ENCODE measurements around the gene TMOD4. TPM values are rescaled to one million over a fixed set of nuclear protein-coding genes. Genes with fewer than 3 reads are reported as not detected.
"Not testable (repeated sequence)": the region's sequence is repeated elsewhere in the genome, so short reads cannot be mapped to it uniquely, and the experiment has no call there.

Gene TMOD4
- total and polyA plus RNA-seq, 2 experiments from 2014 or later = 0.44 TPM; not detected in 1

DNA sequence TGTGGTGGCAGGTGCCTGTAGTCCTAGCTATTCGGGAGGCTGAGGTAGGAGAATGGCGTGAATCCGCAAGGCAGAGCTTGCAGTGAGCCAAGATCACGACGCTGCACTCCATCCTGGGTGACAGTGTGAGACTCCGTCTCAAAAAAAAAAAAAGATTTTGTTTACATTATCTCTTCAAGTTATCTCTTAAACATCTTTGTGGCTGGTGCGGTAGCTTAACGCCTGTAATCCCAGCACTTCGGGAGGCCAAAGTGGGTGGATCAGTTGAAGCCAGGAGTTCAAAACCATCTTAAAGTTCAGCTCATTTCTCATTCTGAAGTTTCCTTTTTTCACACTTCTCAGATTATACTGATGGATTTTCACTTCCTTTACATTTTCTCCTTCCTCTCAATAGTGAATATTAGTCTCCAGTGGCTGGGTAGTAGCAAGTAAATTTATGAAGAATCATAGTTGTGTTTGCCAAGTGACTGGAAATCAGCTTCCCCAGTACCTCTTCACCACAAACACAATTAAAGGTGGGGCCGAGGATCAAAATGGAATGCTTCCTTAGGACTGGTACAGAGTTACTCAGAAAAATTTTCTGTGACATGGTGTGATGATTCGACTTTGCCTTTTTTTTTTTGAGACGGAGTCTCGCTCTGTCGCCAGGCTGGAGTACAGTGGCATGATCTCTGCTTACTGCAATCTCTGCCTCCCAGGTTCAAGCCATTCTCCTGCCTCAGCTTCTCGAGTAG lies 36.4 kb upstream of the TMOD4 start:
- WGBS (ENCODE audit: low lambda C conversion rate, missing lambda C conversion rate) = 67% methylated on average over 15 of the region's 15 CpGs
- TF ChIP-seq EZH2phosphoT487 (IDR thresholded peaks at IDR 0.05; ENCODE audit: low read depth, severe bottlenecking, unreplicated experiment) (no peak), CTCF (IDR thresholded peaks at IDR 0.05; ENCODE audit: poor library complexity) (no peak), EZH2 (IDR thresholded peaks at IDR 0.05; ENCODE audit: borderline replicate concordance) (no peak)
- no peaks in the 10 kb centered on the region for H3K27me3 ChIP-seq
- no peak for DNase-seq (ENCODE audit: low spot score)
- peaks cover 64% of the 10 kb centered on the region for H4K20me1 ChIP-seq (ENCODE audit: insufficient read depth, poor library complexity, severe bottlenecking)
- H3K9me3 ChIP-seq (ENCODE audit: low read depth) = no peaks in the 10 kb centered on the region
- H3K27ac ChIP-seq = no peak overlapping the region
- peaks cover 7% of the 10 kb centered on the region for H3K4me1 ChIP-seq (ENCODE audit: insufficient read depth)
- peaks cover 96% of the 10 kb centered on the region for H3K79me2 ChIP-seq
- no peaks in the 10 kb centered on the region for H3K9me2 ChIP-seq (replicated peaks; ENCODE audit: insufficient read depth)
- no peak overlapping the region for H2AFZ ChIP-seq
- H3K4me3 ChIP-seq = no peak overlapping the region
- H3K4me2 ChIP-seq = no peak overlapping the region
- H3K36me3 ChIP-seq (replicated peaks; ENCODE audit: insufficient read depth, low read depth) = no peaks in the 10 kb centered on the region

DNA sequence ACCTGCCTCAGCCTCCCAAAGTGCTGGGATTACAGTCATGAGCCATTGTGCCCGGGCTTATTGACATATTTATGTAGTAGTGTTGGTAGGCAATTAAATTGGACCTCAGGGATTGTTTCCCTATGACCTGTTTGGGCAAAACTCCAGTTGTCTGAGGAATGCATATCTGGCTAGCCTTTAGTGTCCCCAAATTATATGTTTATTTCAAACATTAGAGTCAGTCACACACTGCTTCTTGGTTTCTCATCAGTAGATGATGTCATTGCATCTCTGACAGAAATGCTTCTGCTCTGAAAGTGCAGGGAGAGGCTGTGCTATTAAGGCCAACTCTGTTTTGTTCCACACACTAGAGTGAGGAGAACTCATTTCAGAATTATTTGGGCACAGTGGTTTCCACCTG lies 35.0 kb upstream of the TMOD4 start:
- Histone ChIP-seq H3K4me1 (ENCODE audit: insufficient read depth) (no peaks in the 10 kb centered on the region), H2AFZ (no peak overlapping the region), H3K4me2 (no peak overlapping the region), H3K4me3 (no peak overlapping the region), H3K9me2 (replicated peaks; ENCODE audit: insufficient read depth) (no peaks in the 10 kb centered on the region), H3K9me3 (ENCODE audit: low read depth) (no peaks in the 10 kb centered on the region), H3K36me3 (replicated peaks; ENCODE audit: insufficient read depth, low read depth) (no peaks in the 10 kb centered on the region), H4K20me1 (ENCODE audit: insufficient read depth, poor library complexity, severe bottlenecking) (peaks cover 71% of the 10 kb centered on the region), H3K27me3 (no peaks in the 10 kb centered on the region), H3K27ac (no peak overlapping the region), H3K79me2 (peaks cover 99% of the 10 kb centered on the region)
- no peak for DNase-seq (ENCODE audit: low spot score)
- 86% methylated on average over 1 of the region's 1 CpG for WGBS (ENCODE audit: low lambda C conversion rate, missing lambda C conversion rate)
- no peak for TF ChIP-seq EZH2phosphoT487 (IDR thresholded peaks at IDR 0.05; ENCODE audit: low read depth, severe bottlenecking, unreplicated experiment)
- TF ChIP-seq CTCF (IDR thresholded peaks at IDR 0.05; ENCODE audit: poor library complexity) = no peak
- TF ChIP-seq EZH2 (IDR thresholded peaks at IDR 0.05; ENCODE audit: borderline replicate concordance) = no peak

- H3K4me1 ChIP-seq (ENCODE audit: insufficient read depth) = not testable (repeated sequence)
- H4K20me1 ChIP-seq (ENCODE audit: insufficient read depth, poor library complexity, severe bottlenecking) = peaks cover 77% of the 10 kb centered on the region
- H3K79me2 ChIP-seq = peaks cover 100% of the 10 kb centered on the region
Measured at GRCh38 chr1:151205381-151205965, 29.7 kb upstream of the TMOD4 start.

DNA sequence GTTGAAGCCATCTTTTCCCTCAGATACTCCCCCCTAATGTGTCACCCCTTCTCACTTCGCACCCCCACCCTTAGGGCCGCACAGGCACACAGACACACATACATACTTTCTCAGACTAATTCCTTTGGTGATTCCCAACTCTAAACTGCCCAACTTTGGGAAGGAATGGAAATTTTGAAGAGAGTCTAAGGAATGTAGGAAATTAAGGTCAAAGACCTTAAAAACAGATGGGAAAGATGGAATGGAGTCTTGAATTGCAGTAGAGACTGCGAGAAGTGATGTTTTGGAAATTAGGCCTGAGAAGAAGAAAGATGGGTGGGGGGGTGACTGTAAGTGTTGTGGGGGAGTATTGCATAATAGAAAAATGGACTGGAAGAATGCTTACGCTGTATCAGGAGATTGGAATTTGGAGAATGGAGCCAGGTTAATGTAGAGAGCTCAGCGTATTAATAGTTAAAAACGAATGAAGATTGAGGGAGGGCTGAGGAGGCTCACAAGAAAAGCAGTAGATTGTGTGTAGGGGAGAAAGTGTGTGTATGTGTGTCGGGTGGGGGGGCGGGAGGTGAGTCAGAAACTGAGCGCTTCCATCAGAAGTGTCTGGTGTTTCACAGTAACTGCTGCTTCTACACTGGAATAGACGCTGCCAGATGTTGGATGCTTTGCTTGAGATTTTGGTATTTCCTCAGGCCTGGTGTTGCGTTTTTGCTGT lies 24.2 kb upstream of the TMOD4 start:
- Histone ChIP-seq H2AFZ (no peak overlapping the region), H3K36me3 (replicated peaks; ENCODE audit: insufficient read depth, low read depth) (no peaks in the 10 kb centered on the region), H3K4me1 (ENCODE audit: insufficient read depth) (peaks cover 13% of the 10 kb centered on the region), H3K9me3 (ENCODE audit: low read depth) (no peaks in the 10 kb centered on the region), H3K9me2 (replicated peaks; ENCODE audit: insufficient read depth) (no peaks in the 10 kb centered on the region), H4K20me1 (ENCODE audit: insufficient read depth, poor library complexity, severe bottlenecking) (peaks cover 52% of the 10 kb centered on the region), H3K4me3 (peak overlapping the region; percentile 85), H3K79me2 (peaks cover 62% of the 10 kb centered on the region), H3K27me3 (no peaks in the 10 kb centered on the region), H3K4me2 (peak overlapping the region; percentile 87), H3K27ac (peak overlapping the region; percentile 97)
- peak; percentile 58 for DNase-seq (ENCODE audit: low spot score)
- WGBS (ENCODE audit: low lambda C conversion rate, missing lambda C conversion rate) = 12% methylated on average over 8 of the region's 11 CpGs
- TF ChIP-seq CTCF (IDR thresholded peaks at IDR 0.05; ENCODE audit: poor library complexity) (no peak), EZH2 (IDR thresholded peaks at IDR 0.05; ENCODE audit: borderline replicate concordance) (no peak), EZH2phosphoT487 (IDR thresholded peaks at IDR 0.05; ENCODE audit: low read depth, severe bottlenecking, unreplicated experiment) (no peak)

More at GRCh38 chr1:151205381-151205965, 29.7 kb upstream of the TMOD4 start:
- H3K27ac ChIP-seq; H3K9me2 ChIP-seq (replicated peaks; ENCODE audit: insufficient read depth); H3K36me3 ChIP-seq (replicated peaks; ENCODE audit: insufficient read depth, low read depth); H2AFZ ChIP-seq; H3K4me3 ChIP-seq; H3K27me3 ChIP-seq; H3K9me3 ChIP-seq (ENCODE audit: low read depth); H3K4me2 ChIP-seq; DNase-seq (ENCODE audit: low spot score): not testable (repeated sequence)
- 94% methylated on average over 12 of the region's 12 CpGs for WGBS (ENCODE audit: low lambda C conversion rate, missing lambda C conversion rate)
